ENCODE measurements around the gene POLR3A.

Gene POLR3A

GRCh38 chr10:78010278-78010677, 19.0 kb downstream of the POLR3A start:
- TF ChIP-seq CTCF (IDR thresholded peaks at IDR 0.05; ENCODE audit: low read depth, low read length): no peak
- DNase-seq (ENCODE audit: low read depth, low spot score): no peak
- H3K4me3 ChIP-seq (ENCODE audit: low read depth, low read length): no peak overlapping the region
- in situ Hi-C loops (cut with HindIII; ENCODE audit: low sequenced_read_pairs): no loop called here

DNA sequence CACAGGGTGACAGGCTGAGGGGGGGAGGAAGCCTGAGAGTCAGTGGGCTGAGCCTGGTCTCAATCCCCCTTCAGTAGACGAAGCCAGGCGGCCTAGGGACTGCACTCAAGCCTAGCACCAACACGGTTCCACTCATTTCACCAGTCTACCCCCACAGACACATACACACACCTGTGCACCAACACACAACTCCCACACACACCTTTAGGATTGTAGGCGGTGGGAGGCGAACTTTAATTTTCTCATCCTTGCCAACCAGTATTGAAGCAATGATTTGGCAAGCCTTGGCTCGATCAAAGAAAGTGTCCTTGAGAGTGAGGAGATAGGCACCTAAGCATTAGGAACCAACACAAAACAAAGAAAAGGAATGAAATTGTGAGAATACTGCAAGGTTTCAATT, 19.7 kb downstream of the POLR3A start:
- TF ChIP-seq CTCF (IDR thresholded peaks at IDR 0.05; ENCODE audit: low read depth, low read length): no peak
- H3K4me3 ChIP-seq (ENCODE audit: low read depth, low read length): no peak overlapping the region
- DNase-seq (ENCODE audit: low read depth, low spot score): no peak
- in situ Hi-C loops (cut with HindIII; ENCODE audit: low sequenced_read_pairs): no loop called here

GRCh38 chr10:78007172-78007571, 22.1 kb downstream of the POLR3A start:
- no peak overlapping the region for H3K4me3 ChIP-seq (ENCODE audit: low read depth, low read length)
- DNase-seq (ENCODE audit: low read depth, low spot score): no peak
- in situ Hi-C loops (cut with HindIII; ENCODE audit: low sequenced_read_pairs): no loop called here
- no peak for TF ChIP-seq CTCF (IDR thresholded peaks at IDR 0.05; ENCODE audit: low read depth, low read length)

DNA sequence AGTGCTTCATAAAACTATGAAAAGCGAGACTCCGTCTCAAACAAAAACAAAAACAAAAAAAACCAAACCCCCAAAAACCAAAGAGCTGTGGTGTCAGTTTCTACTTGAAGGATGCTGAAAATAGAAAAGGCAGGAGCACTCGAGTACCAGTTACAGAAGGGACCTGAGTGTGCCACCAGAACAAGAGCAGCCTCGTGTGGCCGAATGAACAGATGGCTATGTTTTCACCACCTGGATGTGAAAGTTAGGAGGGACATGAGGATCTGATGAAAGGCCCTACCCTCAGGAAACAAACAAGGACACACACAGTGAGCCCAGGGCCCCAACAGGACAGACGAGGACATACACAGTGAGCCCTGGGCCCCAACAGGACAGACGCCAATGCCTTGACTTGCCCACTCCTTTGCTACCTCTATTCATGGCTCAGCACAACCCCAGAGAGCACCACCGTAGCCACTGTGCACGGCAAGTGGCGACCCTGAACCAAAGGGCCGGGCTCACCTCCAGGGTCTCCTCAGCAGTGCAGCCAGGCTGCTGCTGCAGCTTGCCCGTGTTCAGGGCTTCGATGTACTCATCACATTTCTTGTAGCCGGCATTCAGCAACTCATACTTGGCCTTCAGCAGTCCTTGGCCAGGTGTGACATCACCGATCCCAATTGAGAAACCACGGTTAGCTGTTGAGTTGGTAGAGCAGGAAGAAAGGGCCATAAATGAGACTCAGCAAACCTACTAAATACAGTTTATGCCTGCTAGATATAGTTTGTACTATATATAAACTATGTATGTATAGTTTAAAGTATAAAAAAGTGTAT, 24.9 kb downstream of the POLR3A start:
- in situ Hi-C loops (cut with HindIII; ENCODE audit: low sequenced_read_pairs): no loop called here
- no peak for TF ChIP-seq CTCF (IDR thresholded peaks at IDR 0.05; ENCODE audit: low read depth, low read length)

GRCh38 chr10:78002541-78003288, 26.6 kb downstream of the POLR3A start:
- in situ Hi-C loops (cut with HindIII; ENCODE audit: low sequenced_read_pairs): no loop called here
- DNase-seq (ENCODE audit: low read depth, low spot score): no peak
- no peak for TF ChIP-seq CTCF (IDR thresholded peaks at IDR 0.05; ENCODE audit: low read depth, low read length)
- no peak overlapping the region for H3K4me3 ChIP-seq (ENCODE audit: low read depth, low read length)

More for the DNA sequence above, 24.9 kb downstream of the POLR3A start:
- DNase-seq (ENCODE audit: low read depth, low spot score): no peak
- H3K4me3 ChIP-seq (ENCODE audit: low read depth, low read length): no peak overlapping the region

DNA sequence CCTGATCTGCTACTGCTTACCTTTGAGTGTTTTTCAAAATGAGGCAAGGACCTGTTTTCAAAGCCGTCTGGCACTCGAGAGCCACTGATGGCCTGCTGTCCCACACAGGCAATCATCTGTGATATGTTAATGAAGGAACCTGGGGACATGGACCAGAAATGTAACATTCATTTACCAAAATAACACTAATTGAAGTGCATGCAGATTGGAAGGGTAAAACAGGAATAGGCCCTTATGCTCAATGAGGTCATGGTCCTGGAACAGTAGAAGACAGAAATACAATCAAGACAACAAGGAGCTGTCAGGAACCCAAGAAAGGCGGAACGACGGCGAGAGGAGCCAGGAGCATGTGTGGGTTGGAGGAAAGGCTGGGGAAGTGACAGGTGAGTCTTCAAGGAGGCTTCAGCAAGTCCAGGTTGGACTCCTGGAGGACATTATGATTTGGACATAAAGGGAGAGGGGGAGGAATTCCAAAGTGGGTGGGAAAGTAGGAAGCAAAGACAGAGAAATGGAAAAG, 28.3 kb downstream of the POLR3A start:
- no peak for DNase-seq (ENCODE audit: low read depth, low spot score)

More for the DNA sequence above, 28.3 kb downstream of the POLR3A start:
- TF ChIP-seq CTCF (IDR thresholded peaks at IDR 0.05; ENCODE audit: low read depth, low read length): no peak
- in situ Hi-C loops (cut with HindIII; ENCODE audit: low sequenced_read_pairs): no loop called here
- H3K4me3 ChIP-seq (ENCODE audit: low read depth, low read length): no peak overlapping the region

Measured in astrocyte of the spinal cord (primary cell).